Small intestine (tissue), 7 donors: ENCODE results near the gene RSPO3. TPM values are rescaled to one million over a fixed set of nuclear protein-coding genes. Genes with fewer than 3 reads are reported as not detected.

ENCODE experiments used
- DNase-seq, 2 donors: peaks; one replicate each; pipeline versions ENCODE4 v3.0.0 to v3.0.0-alpha.2; 2013
- FAIRE-seq: peaks from 2 replicates; lab custom pipeline; 2012; peaks lifted over from hg19 to GRCh38; lab: Jason Lieb, UNC
- H3K27ac ChIP-seq, 3 donors: one replicate each; pipeline ENCODE4 v1.5.1; 2013; ENCODE audit warnings: low read length in 2 of 3, mild to moderate bottlenecking in 2 of 3, control low read depth in 1 of 3, inconsistent platforms in 1 of 3, low read depth in 1 of 3, moderate library complexity in 1 of 3
- H3K27me3 ChIP-seq, 3 donors: one replicate each; pipeline ENCODE4 v1.6.1; 2013; ENCODE audit warnings: low read length in 3 of 3, inconsistent platforms in 1 of 3; ENCODE audit not compliant: control insufficient read depth in 3 of 3, insufficient read depth in 3 of 3
- H3K36me3 ChIP-seq, 3 donors: one replicate each; pipeline ENCODE4 v1.6.1; 2013; ENCODE audit warnings: low read length in 3 of 3, inconsistent platforms in 1 of 3, low read depth in 1 of 3, mild to moderate bottlenecking in 1 of 3, moderate library complexity in 1 of 3; ENCODE audit not compliant: control insufficient read depth in 3 of 3, insufficient read depth in 2 of 3
- H3K4me1 ChIP-seq, 3 donors: one replicate each; pipeline ENCODE4 v1.6.1; 2013; ENCODE audit warnings: low read length in 2 of 3, inconsistent platforms in 1 of 3, low read depth in 1 of 3, mild to moderate bottlenecking in 1 of 3, moderate library complexity in 1 of 3; ENCODE audit not compliant: control insufficient read depth in 3 of 3, insufficient read depth in 2 of 3
- H3K4me3 ChIP-seq, 3 donors: one replicate each; pipeline ENCODE4 v1.5.1; 2013; ENCODE audit warnings: low read length in 3 of 3, control low read depth in 1 of 3, inconsistent platforms in 1 of 3, low read depth in 1 of 3, mild to moderate bottlenecking in 1 of 3, moderate library complexity in 1 of 3
- H3K9me3 ChIP-seq, 2 donors: one replicate each; pipeline ENCODE4 v1.6.1; 2013; ENCODE audit warnings: low read depth in 1 of 2, low read length in 1 of 2; ENCODE audit not compliant: control insufficient read depth in 2 of 2, insufficient read depth in 1 of 2
- WGBS, 3 donors: extraction: QIAGEN DNeasy Blood & Tissue Kit; methylation state at CpG; one replicate each; pipeline ENCODE4 v1.1.7; 2013; 5-methylcytosine and 5-hydroxymethylcytosine counted together
- polyA plus RNA-seq, 4 donors: library from polyadenylated mRNA; stranded (reverse) in 3 of 4; unstranded in 1 of 4; fragments of 200-250 nt in 3 of 4; fragments of 120-200 nt in 1 of 4; gene quantifications; one replicate each; pipeline versions ENCODE4 v1.2.1 to v1.2.3, GENCODE V29; 2013
- donor health status: healthy with polysubstance abuse.
- donor health status: control.
- donor health status: control.
- donor health status: Bipolar disorder and iron deficiency.
- donor health status: healthy.

RSPO3 gene
- polyA plus RNA-seq, 4 donors: 0.54 to 6.7 (median 1.6) TPM; not detected in 1

- Histone ChIP-seq H3K4me3 (no peak overlapping the region), H3K27ac (no peak overlapping the region), H3K4me1 (no peaks in the 10 kb centered on the region), H3K9me3 (no peaks in the 10 kb centered on the region), H3K36me3 (no peaks in the 10 kb centered on the region), H3K27me3 (no peaks in the 10 kb centered on the region)
- DNase-seq (peak; percentile 6 to 8), FAIRE-seq (no peak)
- WGBS, 3 donors: 20 to 27% (median 23%) methylated on average over 2 of the region's 2 CpGs
Measured at GRCh38 chr6:127190552-127190951, 72.1 kb downstream of the RSPO3 start.

GRCh38 chr6:127191716-127192115 lies 73.2 kb downstream of the RSPO3 start:
- no peak for FAIRE-seq
- Histone ChIP-seq H3K36me3 (no peaks in the 10 kb centered on the region), H3K4me3 (no peak overlapping the region), H3K27me3 (no peaks in the 10 kb centered on the region), H3K27ac (no peak overlapping the region), H3K9me3 (no peaks in the 10 kb centered on the region), H3K4me1 (no peaks in the 10 kb centered on the region)
- DNase-seq: no peak
- 72 to 78% (median 78%) methylated on average over 1 of the region's 1 CpG for WGBS, 3 donors

GRCh38 chr6:127192911-127193541 lies 74.6 kb downstream of the RSPO3 start:
- Histone ChIP-seq H3K27me3 (no peaks in the 10 kb centered on the region), H3K36me3 (no peaks in the 10 kb centered on the region), H3K4me3 (no peak overlapping the region), H3K9me3 (no peaks in the 10 kb centered on the region), H3K4me1 (no peaks in the 10 kb centered on the region), H3K27ac (no peak overlapping the region)
- FAIRE-seq (no peak), DNase-seq (peak in 1 of 2 donors; percentile 11)
- 50 to 68% (median 68%) methylated on average over 3 of the region's 3 CpGs for WGBS, 3 donors

- peaks cover 0 to 2% (median 0%) of the 10 kb centered on the region in 3 donors for H3K27me3 ChIP-seq
- H3K27ac ChIP-seq: no peak overlapping the region
- H3K9me3 ChIP-seq: no peaks in the 10 kb centered on the region
- H3K36me3 ChIP-seq: no peaks in the 10 kb centered on the region
- DNase-seq (no peak), FAIRE-seq (no peak)
- no peaks in the 10 kb centered on the region for H3K4me1 ChIP-seq
- H3K4me3 ChIP-seq: no peak overlapping the region
- 45 to 61% (median 60%) methylated on average over 3 of the region's 3 CpGs for WGBS, 3 donors
Measured at GRCh38 chr6:127195833-127196232, 77.4 kb downstream of the RSPO3 start.

- no peaks in the 10 kb centered on the region for H3K4me1 ChIP-seq
- no peaks in the 10 kb centered on the region for H3K9me3 ChIP-seq
- no peaks in the 10 kb centered on the region for H3K36me3 ChIP-seq
- H3K27ac ChIP-seq: no peak overlapping the region
- DNase-seq: no peak
- WGBS, 3 donors: 72 to 81% (median 76%) methylated on average over 5 of the region's 5 CpGs
- H3K4me3 ChIP-seq: no peak overlapping the region
- FAIRE-seq: no peak
- H3K27me3 ChIP-seq: peaks cover 0 to 2% (median 0%) of the 10 kb centered on the region in 3 donors
Measured at GRCh38 chr6:127198549-127198948, 80.1 kb downstream of the RSPO3 start.

- WGBS, 3 donors: 61 to 75% (median 72%) methylated on average over 1 of the region's 1 CpG
- Histone ChIP-seq H3K4me3 (no peak overlapping the region), H3K36me3 (no peaks in the 10 kb centered on the region), H3K4me1 (no peaks in the 10 kb centered on the region), H3K9me3 (no peaks in the 10 kb centered on the region), H3K27me3 (peaks cover 0 to 2% (median 0%) of the 10 kb centered on the region in 3 donors), H3K27ac (no peak overlapping the region)
- DNase-seq (no peak), FAIRE-seq (no peak)
Measured at GRCh38 chr6:127199470-127199869, 81.0 kb downstream of the RSPO3 start.

GRCh38 chr6:127200114-127200513 lies 81.6 kb downstream of the RSPO3 start:
- 70 to 83% (median 78%) methylated on average over 8 of the region's 8 CpGs for WGBS, 3 donors
- Histone ChIP-seq H3K4me3 (no peak overlapping the region), H3K9me3 (no peaks in the 10 kb centered on the region), H3K27ac (no peak overlapping the region), H3K36me3 (no peaks in the 10 kb centered on the region), H3K4me1 (no peaks in the 10 kb centered on the region), H3K27me3 (peaks cover 0 to 2% (median 0%) of the 10 kb centered on the region in 3 donors)
- FAIRE-seq: no peak
- DNase-seq: no peak

- no peak for FAIRE-seq
- no peak for DNase-seq
- no peaks in the 10 kb centered on the region for H3K9me3 ChIP-seq
- H3K4me3 ChIP-seq: no peak overlapping the region
- H3K36me3 ChIP-seq: no peaks in the 10 kb centered on the region
- no peaks in the 10 kb centered on the region for H3K4me1 ChIP-seq
- 74 to 83% (median 74%) methylated on average over 2 of the region's 2 CpGs for whole genome bisulfite sequencing, 3 donors
- no peak overlapping the region for H3K27ac ChIP-seq
- H3K27me3 ChIP-seq: peaks cover 0 to 2% (median 0%) of the 10 kb centered on the region in 3 donors
Measured at GRCh38 chr6:127201321-127201720, 82.8 kb downstream of the RSPO3 start.

- Histone ChIP-seq H3K9me3 (no peaks in the 10 kb centered on the region), H3K27me3 (peaks cover 0 to 2% (median 0%) of the 10 kb centered on the region in 3 donors), H3K27ac (no peak overlapping the region), H3K4me1 (no peaks in the 10 kb centered on the region), H3K36me3 (no peaks in the 10 kb centered on the region), H3K4me3 (no peak overlapping the region)
- FAIRE-seq: no peak
- DNase-seq: no peak
Measured at GRCh38 chr6:127202676-127203075, 84.2 kb downstream of the RSPO3 start.
